HepG2 (cell line): ENCODE results near the gene POLA2.

Source experiments
- GABPA ChIP-seq, 2 experiments: IDR thresholded peaks; 2 replicates each; pipeline ENCODE4 v1.6.1; 2011 to 2016; ENCODE audit warnings: low read depth in 2 of 2, low read length in 1 of 2, missing biosample characterization in 1 of 2, missing genetic modification characterization in 1 of 2
- KLF16 ChIP-seq, 2 experiments: sonication (generic) in 1 of 2; formaldehyde crosslinking in 1 of 2; IDR thresholded peaks; 2 replicates each; pipeline versions ENCODE4 v1.6.1 to v1.8.0; 2016 to 2023; ENCODE audit warnings: missing genetic modification reagents in 2 of 2, missing compliant biosample characterization in 1 of 2
- RAD21 ChIP-seq: fragments of 450-650 bp; formaldehyde crosslinking; IDR thresholded peaks from 2 replicates; pipeline ENCODE4 v1.5.0; 2020; ENCODE audit warnings: mild to moderate bottlenecking
- ZNF572 ChIP-seq: sonication (generic); formaldehyde crosslinking; IDR thresholded peaks from 2 replicates; pipeline ENCODE4 v1.5.1; 2020; ENCODE audit warnings: mild to moderate bottlenecking, missing genetic modification reagents

DNA sequence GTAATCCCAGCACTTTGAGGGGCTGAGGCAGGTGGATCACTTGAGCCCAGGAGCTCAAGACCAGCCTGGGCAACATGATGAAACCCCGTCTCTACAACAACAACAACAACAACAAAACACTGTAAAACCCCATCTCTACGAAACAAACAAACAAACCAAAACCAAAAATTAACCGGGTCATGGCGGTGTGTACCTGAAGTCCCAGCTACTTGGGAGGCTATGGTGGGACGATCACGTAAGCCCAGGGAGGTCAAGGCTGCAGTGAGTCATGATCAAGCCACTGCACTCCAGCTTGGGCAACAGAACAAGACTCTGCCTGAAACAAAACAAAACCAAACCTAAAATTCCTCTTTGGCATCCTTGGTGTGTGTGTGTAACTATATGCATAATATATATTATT, 7.0 kb upstream of the POLA2 start:
- TF ChIP-seq GABPA (IDR thresholded peaks at IDR 0.05; ENCODE audit: low read depth, low read length) (no peak), GABPA (CRISPR knock-in tag; IDR thresholded peaks at IDR 0.05; ENCODE audit: low read depth) (no peak), KLF16 (CRISPR knock-in tag; IDR thresholded peaks at IDR 0.05) (no peak), RAD21 (CRISPR knock-in tag) (no peak), ZNF572 (CRISPR knock-in tag) (no peak)
